Peyer's patch (tissue), 4 donors: ENCODE results near the gene POPDC2. TPM values are rescaled to one million over a fixed set of nuclear protein-coding genes. Genes with fewer than 3 reads are reported as not detected.

Experiments used
- DNase-seq, 3 donors: peaks; one replicate each; pipeline ENCODE4 v3.0.0-alpha.2; 2017 to 2019
- H3K27ac ChIP-seq, 4 donors: fragments of 200-600 bp; sonication (generic); one replicate each; pipeline ENCODE4 v1.5.1; 2016 to 2019
- H3K27me3 ChIP-seq, 2 donors: fragments of 200-600 bp; sonication (generic); one replicate each; pipeline ENCODE4 v1.5.1; 2019
- H3K36me3 ChIP-seq, 3 donors: fragments of 200-600 bp; sonication (generic); one replicate each; pipeline ENCODE4 v1.5.1; 2016 to 2019
- H3K4me1 ChIP-seq, 4 donors: fragments of 200-600 bp; sonication (generic); one replicate each; pipeline ENCODE4 v1.5.1; 2016 to 2019
- H3K4me3 ChIP-seq, 4 donors: fragments of 200-600 bp; sonication (generic); 1 replicate in 3 of 4; 2 replicates in 1 of 4; pipeline ENCODE4 v1.5.1; 2016 to 2019; ENCODE audit warnings: mild to moderate bottlenecking in 1 of 4
- H3K9me3 ChIP-seq, 4 donors: fragments of 200-600 bp; sonication (generic); one replicate each; pipeline ENCODE4 v1.5.1; 2016 to 2019; ENCODE audit warnings: mild to moderate bottlenecking in 1 of 4
- CTCF ChIP-seq, 6 experiments: fragments of 450-650 bp in 4 of 6; fragments of 200-600 bp in 2 of 6; sonication (generic) in 1 of 6; IDR thresholded peaks; one replicate each; pipeline ENCODE4 v1.5.1; 2017 to 2019; ENCODE audit warnings: antibody characterized with exemption in 6 of 6, mild to moderate bottlenecking in 3 of 6, moderate library complexity in 1 of 6
- POLR2A ChIP-seq, 2 donors: fragments of 450-650 bp; IDR thresholded peaks; one replicate each; pipeline ENCODE4 v1.5.1; 2017; ENCODE audit warnings: antibody characterized with exemption in 2 of 2, mild to moderate bottlenecking in 2 of 2, moderate library complexity in 2 of 2
- total RNA-seq, 4 donors: library from RNA; depleted of rRNA; stranded (reverse); fragments of >200 nt; gene quantifications; one replicate each; pipeline ENCODE4 v1.1.0, GENCODE V29; 2016

Gene POPDC2
- total RNA-seq, 4 donors from 2014 or later = 3.0 to 8.3 (median 6.3) TPM

- no peak for TF ChIP-seq CTCF (IDR thresholded peaks at IDR 0.05)
- no peak for TF ChIP-seq POLR2A (IDR thresholded peaks at IDR 0.05)
- Histone ChIP-seq H3K27me3 (no peaks in the 10 kb centered on the region), H3K27ac (peak overlapping the region in 1 of 4 donors; percentile 32), H3K9me3 (no peaks in the 10 kb centered on the region), H3K36me3 (peaks cover 0 to 19% (median 0%) of the 10 kb centered on the region in 3 donors), H3K4me1 (no peaks in the 10 kb centered on the region), H3K4me3 (no peak overlapping the region)
- DNase-seq = no peak
These were observed 4.5 kb upstream of the POPDC2 start for GRCh38 chr3:119664850-119665379.

- Histone ChIP-seq H3K4me3 (no peak overlapping the region), H3K27ac (peak overlapping the region in 1 of 4 donors; percentile 32)
- TF ChIP-seq POLR2A (IDR thresholded peaks at IDR 0.05) = no peak
- TF ChIP-seq CTCF (IDR thresholded peaks at IDR 0.05) = no peak
These were observed 4.0 kb upstream of the POPDC2 start for GRCh38 chr3:119664370-119664769.

GRCh38 chr3:119663885-119664284 lies 3.5 kb upstream of the POPDC2 start:
- Histone ChIP-seq H3K9me3 (no peaks in the 10 kb centered on the region), H3K27ac (peak overlapping the region in 1 of 4 donors; percentile 32)
- no peak for TF ChIP-seq CTCF (IDR thresholded peaks at IDR 0.05)
- TF ChIP-seq POLR2A (IDR thresholded peaks at IDR 0.05) = no peak

More at GRCh38 chr3:119664370-119664769, 4.0 kb upstream of the POPDC2 start:
- DNase-seq = no peak
- Histone ChIP-seq H3K9me3 (no peaks in the 10 kb centered on the region), H3K4me1 (no peaks in the 10 kb centered on the region), H3K36me3 (peaks cover 0 to 17% (median 0%) of the 10 kb centered on the region in 3 donors), H3K27me3 (no peaks in the 10 kb centered on the region)

GRCh38 chr3:119662604-119663373 lies 2.4 kb upstream of the POPDC2 start:
- TF ChIP-seq CTCF (IDR thresholded peaks at IDR 0.05) = no peak
- DNase-seq = no peak
- no peaks in the 10 kb centered on the region for H3K4me1 ChIP-seq
- no peak overlapping the region for H3K4me3 ChIP-seq
- H3K27me3 ChIP-seq = no peaks in the 10 kb centered on the region
- H3K36me3 ChIP-seq = peaks cover 0 to under 1% (median 0%) of the 10 kb centered on the region in 3 donors
- H3K9me3 ChIP-seq = no peaks in the 10 kb centered on the region
- H3K27ac ChIP-seq = peak overlapping the region in 2 of 4 donors; percentile 10 to 32

More at GRCh38 chr3:119663885-119664284, 3.5 kb upstream of the POPDC2 start:
- no peaks in the 10 kb centered on the region for H3K27me3 ChIP-seq
- no peak for DNase-seq
- no peaks in the 10 kb centered on the region for H3K4me1 ChIP-seq
- no peak overlapping the region for H3K4me3 ChIP-seq
- H3K36me3 ChIP-seq = peaks cover 0 to 12% (median 0%) of the 10 kb centered on the region in 3 donors

GRCh38 chr3:119659606-119660291 lies 640 bp downstream of the POPDC2 start:
- Histone ChIP-seq H3K4me3 (peak overlapping the region in 1 of 4 donors; percentile 30), H3K27me3 (no peaks in the 10 kb centered on the region), H3K4me1 (no peaks in the 10 kb centered on the region), H3K9me3 (no peaks in the 10 kb centered on the region), H3K36me3 (no peaks in the 10 kb centered on the region), H3K27ac (peak overlapping the region in 2 of 4 donors; percentile 15 to 51)
- no peak for TF ChIP-seq CTCF (IDR thresholded peaks at IDR 0.05)
- TF ChIP-seq POLR2A (IDR thresholded peaks at IDR 0.05) = no peak
- DNase-seq = no peak
